Lower lobe of right lung (tissue), 2 donors: ENCODE data around the gene FOXN3. TPM values are rescaled to one million over a fixed set of nuclear protein-coding genes. Genes with fewer than 3 reads are reported as not detected.

Experiments used
- ATAC-seq, 2 donors: fragments of 200-7000 bp; cut with Tn5 transposase; one replicate each; pipeline ENCODE4 v1.9.1; 2020 to 2022; ENCODE audit warnings: mild to moderate bottlenecking in 2 of 2, moderate library complexity in 2 of 2
- DNase-seq: peaks from one replicate; pipeline ENCODE4 v3.0.0-alpha.2; 2020
- H3K27ac ChIP-seq: fragments of 200-600 bp; one replicate; pipeline ENCODE4 v1.8.0; 2022
- H3K27me3 ChIP-seq: fragments of 200-600 bp; one replicate; pipeline ENCODE4 v1.8.0; 2022; ENCODE audit warnings: low read depth
- H3K36me3 ChIP-seq: fragments of 200-600 bp; one replicate; pipeline ENCODE4 v1.8.0; 2022; ENCODE audit warnings: mild to moderate bottlenecking
- H3K4me1 ChIP-seq: fragments of 200-600 bp; one replicate; pipeline ENCODE4 v1.8.0; 2022
- H3K4me3 ChIP-seq: fragments of 200-600 bp; one replicate; pipeline ENCODE4 v1.8.0; 2022; ENCODE audit warnings: mild to moderate bottlenecking
- H3K9me3 ChIP-seq: fragments of 200-600 bp; one replicate; pipeline ENCODE4 v1.8.0; 2022
- intact Hi-C: fragments of 100-400 bp; cut with DNase I; formaldehyde crosslinking; loops from one replicate; pipeline ENCODE4 v1.11.0; 2022
- total RNA-seq: library from RNA; stranded (reverse); fragmentation: NEBNext Ultra II Directional; extraction: Animal tissue kit (Norgen Biotek cat#: 25700); gene quantifications from one replicate; pipeline ENCODE4 v1.2.1, GENCODE V29; 2021
- TF ChIP-seq, protein P1 (sequence below): fragments of 200-600 bp; IDR thresholded peaks from one replicate; pipeline ENCODE4 v1.8.0; 2022; ENCODE audit warnings: antibody characterized with exemption, mild to moderate bottlenecking
- donor health status: DM: no; HTN: yes; CAD: no; lungs with severe emphysema.

The FOXN3 gene
- total RNA-seq, 1 donor from 2014 or later: 116 TPM

DNA sequence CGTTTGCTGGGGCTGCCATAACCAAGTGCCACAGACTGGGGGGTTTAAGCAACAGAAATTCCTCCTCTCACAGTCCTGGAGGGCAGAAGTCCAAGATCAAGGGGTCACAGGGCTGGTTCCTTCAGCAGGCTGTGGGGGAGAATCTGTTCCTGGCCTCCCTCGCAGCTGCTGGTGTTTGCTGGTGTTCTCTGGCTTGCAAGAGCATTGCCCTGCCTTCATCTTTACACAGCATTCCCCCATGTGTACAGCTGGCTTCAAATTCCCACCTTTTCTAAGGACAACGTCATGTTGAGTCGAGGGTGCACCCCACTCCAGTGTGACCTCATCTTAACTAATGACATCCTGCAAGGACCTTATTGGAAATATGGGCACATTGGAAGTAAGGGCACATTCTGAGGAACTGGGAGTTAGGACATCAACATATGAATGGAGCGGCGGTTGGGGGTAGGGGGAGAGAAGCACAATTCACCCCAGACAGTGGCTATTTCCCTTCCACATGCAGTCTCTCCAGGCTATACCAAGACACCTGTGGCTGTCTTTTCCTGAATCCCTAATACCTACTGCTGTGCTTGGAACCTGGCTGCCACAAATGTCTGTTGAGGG, 123.6 kb downstream of the FOXN3 start:
- no peak for DNase-seq

DNA sequence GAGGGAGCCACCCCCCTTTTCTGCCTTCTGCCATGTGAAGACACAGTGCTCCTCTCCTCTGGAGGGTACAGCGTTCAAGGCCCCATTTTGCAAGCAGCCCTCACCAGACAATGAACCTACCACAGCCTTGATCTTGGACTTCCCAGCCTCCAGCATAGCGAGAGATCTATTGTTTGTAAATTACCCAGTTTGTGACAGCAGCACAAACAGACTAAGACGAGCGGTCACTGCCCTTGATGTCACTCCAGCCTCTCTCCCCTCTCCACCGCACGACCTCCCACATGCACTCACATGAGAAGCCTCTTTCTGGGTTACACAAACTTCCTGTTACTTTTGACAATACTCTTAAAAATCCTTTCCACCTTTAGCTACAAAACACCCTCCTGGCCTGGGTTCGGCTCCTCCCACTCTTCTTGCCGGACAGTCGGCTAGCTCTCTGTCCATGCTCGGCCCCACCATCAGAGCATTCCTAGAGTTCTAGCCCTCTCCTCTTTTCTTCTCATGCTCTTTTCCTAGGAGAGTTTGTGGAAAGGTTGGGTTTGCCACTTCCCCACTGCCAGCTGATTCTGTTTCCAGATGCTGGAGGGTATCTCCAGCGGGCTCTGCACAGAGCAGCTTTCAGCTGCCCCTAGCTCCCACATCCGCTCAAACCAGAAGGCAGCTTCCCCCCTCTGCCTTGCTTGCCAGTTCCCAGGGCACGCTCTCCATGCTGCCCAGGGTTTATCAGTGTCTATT, 124.3 kb downstream of the FOXN3 start:
- TF ChIP-seq, protein P1, sequence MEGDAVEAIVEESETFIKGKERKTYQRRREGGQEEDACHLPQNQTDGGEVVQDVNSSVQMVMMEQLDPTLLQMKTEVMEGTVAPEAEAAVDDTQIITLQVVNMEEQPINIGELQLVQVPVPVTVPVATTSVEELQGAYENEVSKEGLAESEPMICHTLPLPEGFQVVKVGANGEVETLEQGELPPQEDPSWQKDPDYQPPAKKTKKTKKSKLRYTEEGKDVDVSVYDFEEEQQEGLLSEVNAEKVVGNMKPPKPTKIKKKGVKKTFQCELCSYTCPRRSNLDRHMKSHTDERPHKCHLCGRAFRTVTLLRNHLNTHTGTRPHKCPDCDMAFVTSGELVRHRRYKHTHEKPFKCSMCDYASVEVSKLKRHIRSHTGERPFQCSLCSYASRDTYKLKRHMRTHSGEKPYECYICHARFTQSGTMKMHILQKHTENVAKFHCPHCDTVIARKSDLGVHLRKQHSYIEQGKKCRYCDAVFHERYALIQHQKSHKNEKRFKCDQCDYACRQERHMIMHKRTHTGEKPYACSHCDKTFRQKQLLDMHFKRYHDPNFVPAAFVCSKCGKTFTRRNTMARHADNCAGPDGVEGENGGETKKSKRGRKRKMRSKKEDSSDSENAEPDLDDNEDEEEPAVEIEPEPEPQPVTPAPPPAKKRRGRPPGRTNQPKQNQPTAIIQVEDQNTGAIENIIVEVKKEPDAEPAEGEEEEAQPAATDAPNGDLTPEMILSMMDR: no peak
- ATAC-seq (peak in 1 of 2 donors; percentile 41), DNase-seq (no peak)
- no peaks in the 10 kb centered on the region for H3K9me3 ChIP-seq
- H3K27me3 ChIP-seq: no peaks in the 10 kb centered on the region
- no peak overlapping the region for H3K27ac ChIP-seq
- H3K4me1 ChIP-seq: no peaks in the 10 kb centered on the region
- H3K4me3 ChIP-seq: no peak overlapping the region
- H3K36me3 ChIP-seq: no peaks in the 10 kb centered on the region
- intact Hi-C loops: no loop called here

More for the DNA sequence above, 123.6 kb downstream of the FOXN3 start:
- TF ChIP-seq, protein P1: no peak
- no peaks in the 10 kb centered on the region for H3K9me3 ChIP-seq
- no peaks in the 10 kb centered on the region for H3K36me3 ChIP-seq
- H3K4me1 ChIP-seq: no peaks in the 10 kb centered on the region
- intact Hi-C loops: no loop called here
- no peak overlapping the region for H3K4me3 ChIP-seq
- no peaks in the 10 kb centered on the region for H3K27me3 ChIP-seq
- no peak for ATAC-seq
- H3K27ac ChIP-seq: no peak overlapping the region

- DNase-seq (no peak), ATAC-seq (no peak)
- Histone ChIP-seq H3K9me3 (no peaks in the 10 kb centered on the region), H3K4me1 (no peaks in the 10 kb centered on the region), H3K27ac (no peak overlapping the region), H3K4me3 (no peak overlapping the region), H3K36me3 (no peaks in the 10 kb centered on the region), H3K27me3 (no peaks in the 10 kb centered on the region)
- intact Hi-C loops: no loop called here
- TF ChIP-seq, protein P1: no peak
Observed at GRCh38 chr14:89291351-89291940, 125.6 kb downstream of the FOXN3 start.

DNA sequence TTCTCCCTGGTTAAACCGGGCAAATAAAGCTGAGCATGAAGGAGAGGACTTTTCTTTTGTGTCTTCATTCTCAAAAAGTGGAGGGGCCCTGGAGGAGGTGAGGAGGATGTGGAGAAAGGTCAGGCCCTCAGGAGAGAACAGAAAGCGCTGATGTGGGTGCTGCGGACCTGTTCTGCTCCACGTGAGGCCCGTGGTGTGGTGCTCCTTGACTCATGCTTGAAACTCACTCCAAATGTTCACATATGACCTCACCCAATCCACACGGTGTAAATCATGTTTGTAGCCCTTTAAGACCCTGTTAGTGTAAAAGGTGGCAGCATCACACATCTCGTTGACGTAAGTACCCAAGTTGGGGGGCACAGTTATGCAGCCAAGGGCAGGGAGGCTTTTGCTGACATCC, 126.2 kb downstream of the FOXN3 start:
- intact Hi-C loops: no loop called here

GRCh38 chr14:89289477-89289876, 127.6 kb downstream of the FOXN3 start:
- Histone ChIP-seq H3K36me3 (no peaks in the 10 kb centered on the region), H3K4me1 (no peaks in the 10 kb centered on the region), H3K9me3 (no peaks in the 10 kb centered on the region), H3K4me3 (no peak overlapping the region), H3K27ac (no peak overlapping the region), H3K27me3 (no peaks in the 10 kb centered on the region)
- TF ChIP-seq, protein P1: no peak
- DNase-seq (no peak), ATAC-seq (no peak)
- intact Hi-C loops: no loop called here

More for the DNA sequence above, 126.2 kb downstream of the FOXN3 start:
- Histone ChIP-seq H3K4me1 (no peaks in the 10 kb centered on the region), H3K27ac (no peak overlapping the region), H3K36me3 (no peaks in the 10 kb centered on the region), H3K27me3 (no peaks in the 10 kb centered on the region), H3K4me3 (no peak overlapping the region), H3K9me3 (no peaks in the 10 kb centered on the region)
- TF ChIP-seq, protein P1: no peak
- ATAC-seq (no peak), DNase-seq (no peak)
